MCF 10A (cell line): Measurements from ENCODE around the gene UNC5A. TPM values are rescaled to one million over a fixed set of nuclear protein-coding genes. Genes with fewer than 3 reads are reported as not detected.

Experiments used
- BruUV-seq: library from RNA; stranded (reverse); fragments of 400-500 nt; replicated peaks from 2 replicates; lab custom pipeline; 2021; lab: Mats Ljungman, UMichigan
- CTCF ChIA-PET: fragments of 300-600 bp; sonication (Branson Sonifier 250); formaldehyde crosslinking; extraction: SDS; loops from one replicate; lab custom pipeline; 2021; ENCODE audit warnings: antibody characterized with exemption, inconsistent platforms; lab: Yijun Ruan, JAX
- POLR2A ChIA-PET: fragments of 300-600, 350-650 bp; sonication (Branson Sonifier 250); formaldehyde crosslinking; extraction: SDS; loops from one replicate; lab custom pipeline; 2020; ENCODE audit warnings: antibody characterized with exemption, inconsistent platforms; lab: Yijun Ruan, JAX
- DNase-seq: peaks from one replicate; pipeline ENCODE4 v3.0.0-alpha.2; 2018; ENCODE audit not compliant: unreplicated experiment
- H3K27ac Mint-ChIP-seq: one replicate; pipeline ENCODE4 v1.8.0; 2022; ENCODE audit warnings: mild to moderate bottlenecking, low read depth, mixed read lengths; ENCODE audit not compliant: unreplicated experiment
- H3K27me3 Mint-ChIP-seq: one replicate; pipeline ENCODE4 v1.8.0; 2022; ENCODE audit warnings: mixed read lengths; ENCODE audit not compliant: insufficient read depth, unreplicated experiment
- H3K36me3 Mint-ChIP-seq: one replicate; pipeline ENCODE4 v1.8.0; 2022; ENCODE audit warnings: mild to moderate bottlenecking, moderate library complexity, mixed read lengths; ENCODE audit not compliant: insufficient read depth, unreplicated experiment
- H3K4me1 Mint-ChIP-seq: one replicate; pipeline ENCODE4 v1.8.0; 2022; ENCODE audit warnings: mixed read lengths; ENCODE audit not compliant: insufficient read depth, unreplicated experiment
- H3K4me3 Mint-ChIP-seq: one replicate; pipeline ENCODE4 v1.8.0; 2022; ENCODE audit warnings: mild to moderate bottlenecking, moderate library complexity, mixed read lengths; ENCODE audit not compliant: unreplicated experiment
- H3K9me3 Mint-ChIP-seq: one replicate; pipeline ENCODE4 v1.8.0; 2022; ENCODE audit warnings: mixed read lengths; ENCODE audit not compliant: unreplicated experiment
- intact Hi-C: fragments of 100-400 bp; cut with micrococcal nuclease; formaldehyde crosslinking; loops from 2 replicates; pipeline ENCODE4 v1.14.1; 2022
- total RNA-seq: library from RNA; stranded (reverse); gene quantifications from 2 replicates; pipeline ENCODE4 v1.2.3, GENCODE V29; 2022
- TF ChIP-seq, protein P1 (sequence below): fragments of 200-600 bp; IDR thresholded peaks from one replicate; pipeline ENCODE4 v1.8.0; 2022; ENCODE audit warnings: antibody characterized with exemption, mild to moderate bottlenecking; ENCODE audit not compliant: unreplicated experiment

The UNC5A gene
- total RNA-seq, 1 experiment from 2014 or later, result 0.51 TPM

DNA sequence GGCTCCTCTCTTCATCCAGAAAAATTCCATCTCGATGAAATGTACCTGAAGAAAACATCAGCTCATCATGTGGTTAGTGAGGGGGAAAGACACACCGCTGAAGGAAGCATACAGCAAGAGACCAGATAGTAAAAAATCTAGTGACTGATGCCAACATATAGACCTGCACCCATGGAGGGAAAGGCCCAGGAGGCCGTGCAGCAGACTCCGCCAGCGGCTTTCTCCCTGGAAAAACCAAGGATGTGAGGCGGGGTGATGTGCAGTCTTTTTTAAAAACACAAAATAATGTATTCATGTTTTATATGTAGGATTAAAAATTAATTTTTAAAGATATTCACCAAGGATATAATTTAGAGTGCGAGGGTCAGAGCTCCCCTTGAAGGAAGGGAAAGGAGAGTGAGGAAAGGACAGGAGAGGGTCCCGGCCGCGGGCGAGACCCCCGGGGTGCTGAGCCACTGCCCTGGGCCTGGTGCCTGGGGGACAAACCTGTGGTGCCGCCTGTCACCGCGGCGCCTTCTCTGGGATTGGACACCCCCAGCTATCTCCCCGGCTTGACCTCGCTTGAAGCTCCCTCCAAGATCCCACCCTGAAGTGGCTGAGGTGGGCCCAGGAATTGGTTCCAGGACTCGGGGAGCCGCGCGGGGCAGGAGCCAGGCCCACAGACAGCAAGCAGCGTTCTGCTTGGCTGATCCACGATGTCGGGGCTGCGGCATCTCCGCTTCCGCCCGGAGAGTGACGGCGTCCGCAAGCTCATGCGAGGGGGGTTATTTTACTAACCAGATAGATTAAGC is 12.1 kb upstream of the UNC5A start:
- peaks cover 20% of the 10 kb centered on the region for H3K4me1 Mint-ChIP-seq
- no peak overlapping the region for H3K27ac Mint-ChIP-seq
- ChIA-PET CTCF (interaction anchor here (1.0 to 1.3 kb wide), 2 partner anchors 37 to 137 kb away, joined by 4 to 5 read pairs; no protein-coding TSS in a partner anchor), POLR2A (interaction anchor here (0.6 kb wide), 1 partner anchor 16 kb away, joined by 3 read pairs; no protein-coding TSS in a partner anchor)
- H3K27me3 Mint-ChIP-seq, result no peaks in the 10 kb centered on the region
- no peaks in the 10 kb centered on the region for H3K9me3 Mint-ChIP-seq
- H3K4me3 Mint-ChIP-seq, result no peak overlapping the region
- TF ChIP-seq, protein P1, sequence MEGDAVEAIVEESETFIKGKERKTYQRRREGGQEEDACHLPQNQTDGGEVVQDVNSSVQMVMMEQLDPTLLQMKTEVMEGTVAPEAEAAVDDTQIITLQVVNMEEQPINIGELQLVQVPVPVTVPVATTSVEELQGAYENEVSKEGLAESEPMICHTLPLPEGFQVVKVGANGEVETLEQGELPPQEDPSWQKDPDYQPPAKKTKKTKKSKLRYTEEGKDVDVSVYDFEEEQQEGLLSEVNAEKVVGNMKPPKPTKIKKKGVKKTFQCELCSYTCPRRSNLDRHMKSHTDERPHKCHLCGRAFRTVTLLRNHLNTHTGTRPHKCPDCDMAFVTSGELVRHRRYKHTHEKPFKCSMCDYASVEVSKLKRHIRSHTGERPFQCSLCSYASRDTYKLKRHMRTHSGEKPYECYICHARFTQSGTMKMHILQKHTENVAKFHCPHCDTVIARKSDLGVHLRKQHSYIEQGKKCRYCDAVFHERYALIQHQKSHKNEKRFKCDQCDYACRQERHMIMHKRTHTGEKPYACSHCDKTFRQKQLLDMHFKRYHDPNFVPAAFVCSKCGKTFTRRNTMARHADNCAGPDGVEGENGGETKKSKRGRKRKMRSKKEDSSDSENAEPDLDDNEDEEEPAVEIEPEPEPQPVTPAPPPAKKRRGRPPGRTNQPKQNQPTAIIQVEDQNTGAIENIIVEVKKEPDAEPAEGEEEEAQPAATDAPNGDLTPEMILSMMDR, result no peak
- no peaks in the 10 kb centered on the region for H3K36me3 Mint-ChIP-seq
- DNase-seq, result no peak
- intact Hi-C loops, result no loop called here
- no TSS peak for BruUV-seq

GRCh38 chr5:176798949-176799348 is 11.4 kb upstream of the UNC5A start:
- intact Hi-C loops, result no loop called here
- BruUV-seq, result no TSS peak
- Mint-ChIP-seq H3K36me3 (no peaks in the 10 kb centered on the region), H3K27ac (no peak overlapping the region), H3K27me3 (peaks cover 5% of the 10 kb centered on the region), H3K4me3 (no peak overlapping the region), H3K4me1 (peaks cover 14% of the 10 kb centered on the region), H3K9me3 (no peaks in the 10 kb centered on the region)
- no peak for DNase-seq
- ChIA-PET POLR2A (no interaction called here), CTCF (no interaction called here)
- TF ChIP-seq, protein P1, result no peak

DNA sequence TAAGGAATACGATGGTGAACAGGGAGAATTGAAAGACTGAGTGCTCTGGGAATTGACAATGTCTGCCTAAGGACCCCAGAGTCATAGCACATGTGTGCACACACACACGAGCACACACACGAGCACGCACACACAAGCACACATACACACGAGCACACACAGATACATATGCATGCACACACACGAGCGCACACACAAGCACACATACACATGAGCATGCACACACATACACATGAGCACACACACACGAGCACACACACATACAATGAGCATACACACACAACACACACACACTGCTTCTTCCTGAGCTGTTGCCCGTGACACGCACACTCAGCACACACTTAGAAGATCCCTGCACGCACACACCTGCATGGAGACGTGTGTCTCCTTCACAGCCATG is 10.9 kb upstream of the UNC5A start:
- BruUV-seq, result no TSS peak
- ChIA-PET POLR2A (no interaction called here), CTCF (no interaction called here)
- Mint-ChIP-seq H3K9me3 (no peaks in the 10 kb centered on the region), H3K27me3 (peaks cover 10% of the 10 kb centered on the region), H3K4me3 (no peak overlapping the region), H3K4me1 (peaks cover 14% of the 10 kb centered on the region), H3K36me3 (no peaks in the 10 kb centered on the region), H3K27ac (no peak overlapping the region)
- intact Hi-C loops, result no loop called here
- TF ChIP-seq, protein P1, result no peak
- no peak for DNase-seq

DNA sequence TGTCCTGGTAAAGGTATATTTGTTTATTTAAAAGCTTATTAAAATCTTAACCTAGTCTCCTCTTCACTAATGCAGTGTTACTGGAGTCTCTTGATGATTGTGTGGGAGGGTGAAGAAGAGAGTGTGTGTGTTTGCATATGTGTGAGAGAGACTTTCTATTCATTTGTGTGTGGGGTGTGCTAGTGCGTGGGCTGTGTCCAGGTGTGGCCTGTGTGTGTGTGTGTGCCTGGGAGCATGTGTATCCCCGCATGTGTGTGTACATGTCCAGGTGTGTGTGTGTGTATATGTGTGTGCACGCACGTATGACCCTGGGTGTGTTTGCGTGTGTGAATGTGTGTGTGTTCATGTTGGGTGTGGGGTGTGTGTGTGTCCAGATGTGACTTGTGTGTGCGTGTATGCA is 10.3 kb upstream of the UNC5A start:
- no peak for DNase-seq
- no peaks in the 10 kb centered on the region for H3K9me3 Mint-ChIP-seq
- TF ChIP-seq, protein P1, result no peak
- H3K36me3 Mint-ChIP-seq, result no peaks in the 10 kb centered on the region
- H3K27ac Mint-ChIP-seq, result no peak overlapping the region
- no TSS peak for BruUV-seq
- H3K4me3 Mint-ChIP-seq, result no peak overlapping the region
- ChIA-PET POLR2A (no interaction called here), CTCF (no interaction called here)
- peaks cover 14% of the 10 kb centered on the region for H3K4me1 Mint-ChIP-seq
- intact Hi-C loops, result no loop called here
- H3K27me3 Mint-ChIP-seq, result peaks cover 16% of the 10 kb centered on the region
